Neural progenitor cell (in vitro differentiated cells): ENCODE data around the gene ENTPD2. TPM values are rescaled to one million over a fixed set of nuclear protein-coding genes. Genes with fewer than 3 reads are reported as not detected.

Experiments
- DNase-seq: peaks from one replicate; pipeline ENCODE4 v3.0.0-alpha.2; 2016; ENCODE audit warnings: low spot score
- H2AFZ ChIP-seq: fragments of 200-600 bp; sonication (generic); replicated peaks from 2 replicates; pipeline ENCODE4 v1.6.1; 2016; ENCODE audit warnings: antibody characterized with exemption
- H3F3A ChIP-seq: fragments of 200-600 bp; sonication (generic); 2 replicates; pipeline ENCODE4 v1.6.1; 2016; ENCODE audit warnings: antibody characterized with exemption, low read depth
- H3K27ac ChIP-seq: fragments of 200-600 bp; sonication (generic); 2 replicates; pipeline ENCODE4 v1.5.1; 2016; ENCODE audit warnings: mild to moderate bottlenecking
- H3K27me3 ChIP-seq: fragments of 200-600 bp; sonication (generic); 2 replicates; pipeline ENCODE4 v1.6.1; 2016; ENCODE audit warnings: mild to moderate bottlenecking, moderate library complexity
- H3K36me3 ChIP-seq: fragments of 200-600 bp; sonication (generic); 2 replicates; pipeline ENCODE4 v1.5.1; 2016
- H3K4me1 ChIP-seq: fragments of 200-600 bp; sonication (generic); 2 replicates; pipeline ENCODE4 v1.6.1; 2016; ENCODE audit warnings: mixed run types
- H3K4me2 ChIP-seq: fragments of 200-600 bp; sonication (generic); 2 replicates; pipeline ENCODE4 v1.6.1; 2016
- H3K4me3 ChIP-seq: fragments of 200-600 bp; sonication (generic); 2 replicates; pipeline ENCODE4 v1.5.1; 2016
- H3K79me2 ChIP-seq: fragments of 200-600 bp; sonication (generic); 2 replicates; pipeline ENCODE4 v1.6.1; 2016; ENCODE audit warnings: low read depth
- H3K9ac ChIP-seq: fragments of 200-600 bp; sonication (generic); 2 replicates; pipeline ENCODE4 v1.6.1; 2016
- H3K9me3 ChIP-seq: fragments of 200-600 bp; sonication (generic); 2 replicates; pipeline ENCODE4 v1.5.1; 2016; ENCODE audit warnings: low read depth
- H4K20me1 ChIP-seq: fragments of 200-600 bp; sonication (generic); 2 replicates; pipeline ENCODE4 v1.6.1; 2016; ENCODE audit warnings: low read depth
- H3K27ac Mint-ChIP-seq: 3 replicates; pipeline ENCODE4 v1.8.0; 2021; ENCODE audit warnings: mixed read lengths
- H3K27me3 Mint-ChIP-seq: 2 replicates; pipeline ENCODE4 v1.8.0; 2022; ENCODE audit warnings: low read depth, mild to moderate bottlenecking, inconsistent platforms, moderate library complexity, mixed read lengths; ENCODE audit not compliant: insufficient read depth
- H3K36me3 Mint-ChIP-seq: 3 replicates; pipeline ENCODE4 v1.8.0; 2021; ENCODE audit warnings: mixed read lengths
- H3K4me1 Mint-ChIP-seq: 3 replicates; pipeline ENCODE4 v1.8.0; 2021; ENCODE audit warnings: mixed read lengths
- H3K4me3 Mint-ChIP-seq: 3 replicates; pipeline ENCODE4 v1.8.0; 2021; ENCODE audit warnings: mild to moderate bottlenecking, moderate library complexity, mixed read lengths
- H3K9me3 Mint-ChIP-seq: 3 replicates; pipeline ENCODE4 v1.8.0; 2020; ENCODE audit warnings: mixed read lengths
- CTCF ChIP-seq: fragments of 200-600 bp; sonication (generic); IDR thresholded peaks from 2 replicates; pipeline ENCODE4 v1.5.1; 2017; ENCODE audit warnings: antibody characterized with exemption, mild to moderate bottlenecking
- EZH2 ChIP-seq: fragments of 200-600 bp; sonication (generic); IDR thresholded peaks from 2 replicates; pipeline ENCODE4 v1.6.1; 2017; ENCODE audit warnings: antibody characterized with exemption, mild to moderate bottlenecking, moderate library complexity
- EZH2phosphoT487 ChIP-seq: fragments of 200-600 bp; sonication (generic); IDR thresholded peaks from 2 replicates; pipeline ENCODE4 v1.6.1; 2017; ENCODE audit warnings: antibody characterized with exemption
- total RNA-seq: library from RNA; depleted of rRNA; stranded (reverse); fragments of >200 nt; gene quantifications from 2 replicates; pipeline ENCODE4 v1.2.3, GENCODE V29; 2015; ENCODE audit warnings: low replicate concordance

The ENTPD2 gene
- total RNA-seq: not detected in 2 replicates

GRCh38 chr9:137053944-137054931, at the start of gene ENTPD2:
Gene ENTPD2 (minus strand): TSS chr9:137054061. CDS start chr9:137053997, 64 bp downstream.
- peaks cover 40% of the 10 kb centered on the region for H3K27me3 Mint-ChIP-seq
- Histone ChIP-seq H3K4me3 (peak within 1 kb of the TSS; percentile 47), H3K4me2 (peak within 1 kb of the TSS; percentile 87)

GRCh38 chr9:137103206-137103999, 49.5 kb upstream of the ENTPD2 start:
- no peaks in the 10 kb centered on the region for H3K36me3 ChIP-seq
- no peaks in the 10 kb centered on the region for H3K4me1 ChIP-seq
- no peaks in the 10 kb centered on the region for H3K27me3 ChIP-seq
- peaks cover 7% of the 10 kb centered on the region for H3K27me3 Mint-ChIP-seq
- H3K4me1 Mint-ChIP-seq: no peaks in the 10 kb centered on the region
- peaks cover 12% of the 10 kb centered on the region for H3F3A ChIP-seq
- no peak overlapping the region for H3K27ac ChIP-seq
- no peak overlapping the region for H3K4me2 ChIP-seq
- no peaks in the 10 kb centered on the region for H3K79me2 ChIP-seq
- TF ChIP-seq EZH2phosphoT487 (no peak), CTCF (no peak), EZH2 (no peak)
- no peak overlapping the region for H3K9ac ChIP-seq
- no peak overlapping the region for H3K4me3 Mint-ChIP-seq
- H3K27ac Mint-ChIP-seq: no peak overlapping the region
- no peaks in the 10 kb centered on the region for H3K9me3 ChIP-seq
- DNase-seq: no peak
- H3K4me3 ChIP-seq: no peak overlapping the region
- peaks cover 10% of the 10 kb centered on the region for H3K36me3 Mint-ChIP-seq
- H4K20me1 ChIP-seq: no peaks in the 10 kb centered on the region
- H3K9me3 Mint-ChIP-seq: peaks cover 3% of the 10 kb centered on the region
- no peak overlapping the region for H2AFZ ChIP-seq

More at GRCh38 chr9:137053944-137054931, at the start of gene ENTPD2:
- peaks cover 27% of the 10 kb centered on the region for H3F3A ChIP-seq
- H3K27me3 ChIP-seq: peaks cover 90% of the 10 kb centered on the region
- H4K20me1 ChIP-seq: peaks cover 36% of the 10 kb centered on the region
- H3K79me2 ChIP-seq: no peaks in the 10 kb centered on the region
- H3K4me1 ChIP-seq: peaks cover 17% of the 10 kb centered on the region
- H3K36me3 ChIP-seq: no peaks in the 10 kb centered on the region
- H3K9ac ChIP-seq: no peak within 1 kb of the TSS
- no peaks in the 10 kb centered on the region for H3K9me3 Mint-ChIP-seq
- TF ChIP-seq EZH2phosphoT487: peak; percentile 65
- TF ChIP-seq EZH2: peak; percentile 77
- no peak for TF ChIP-seq CTCF
- DNase-seq: peak; percentile 56
- peaks cover 7% of the 10 kb centered on the region for H3K4me1 Mint-ChIP-seq
- no peak within 1 kb of the TSS for H3K27ac ChIP-seq
- H3K4me3 Mint-ChIP-seq: no peak within 1 kb of the TSS
- no peak within 1 kb of the TSS for H2AFZ ChIP-seq
- no peaks in the 10 kb centered on the region for H3K36me3 Mint-ChIP-seq
- no peaks in the 10 kb centered on the region for H3K9me3 ChIP-seq
- no peak within 1 kb of the TSS for H3K27ac Mint-ChIP-seq

- H2AFZ ChIP-seq: no peak overlapping the region
- no peak overlapping the region for H3K9ac ChIP-seq
- H3F3A ChIP-seq: peaks cover 12% of the 10 kb centered on the region
- H3K4me3 ChIP-seq: no peak overlapping the region
- H3K9me3 ChIP-seq: no peaks in the 10 kb centered on the region
- no peaks in the 10 kb centered on the region for H3K27me3 ChIP-seq
- H3K4me1 ChIP-seq: no peaks in the 10 kb centered on the region
- Mint-ChIP-seq H3K9me3 (peaks cover 3% of the 10 kb centered on the region), H3K4me3 (no peak overlapping the region), H3K4me1 (no peaks in the 10 kb centered on the region), H3K36me3 (peaks cover 7% of the 10 kb centered on the region), H3K27me3 (peaks cover 4% of the 10 kb centered on the region), H3K27ac (no peak overlapping the region)
- no peak for TF ChIP-seq EZH2phosphoT487
- no peak for TF ChIP-seq EZH2
- no peak for TF ChIP-seq CTCF
- no peaks in the 10 kb centered on the region for H4K20me1 ChIP-seq
- H3K36me3 ChIP-seq: no peaks in the 10 kb centered on the region
- no peaks in the 10 kb centered on the region for H3K79me2 ChIP-seq
- no peak for DNase-seq
- H3K27ac ChIP-seq: no peak overlapping the region
- H3K4me2 ChIP-seq: no peak overlapping the region
These were observed 45.4 kb upstream of the ENTPD2 start for GRCh38 chr9:137099231-137099630.
